IPS DF 6.9 (cell line): ENCODE results near the gene NKRF.

ENCODE experiments used
- DNase-seq: peaks from one replicate; pipeline ENCODE4 v3.0.0-alpha.2; 2013; ENCODE audit warnings: low read depth, low spot score
- H3K27ac ChIP-seq: one replicate; pipeline ENCODE4 v1.5.1; 2013; ENCODE audit warnings: low read length, control low read depth
- H3K27me3 ChIP-seq: 2 replicates; pipeline ENCODE4 v1.6.1; 2013; ENCODE audit warnings: mild to moderate bottlenecking, low read length; ENCODE audit not compliant: control insufficient read depth, insufficient read depth
- H3K36me3 ChIP-seq: 2 replicates; pipeline ENCODE4 v1.6.1; 2013; ENCODE audit warnings: low read length; ENCODE audit not compliant: control insufficient read depth, insufficient read depth
- H3K4me1 ChIP-seq: 2 replicates; pipeline ENCODE4 v1.6.1; 2013; ENCODE audit warnings: low read length; ENCODE audit not compliant: control insufficient read depth, insufficient read depth
- H3K4me3 ChIP-seq: 2 replicates; pipeline ENCODE4 v1.5.1; 2013; ENCODE audit warnings: mild to moderate bottlenecking, low read length
- H3K9me3 ChIP-seq: 2 replicates; pipeline ENCODE4 v1.6.1; 2013; ENCODE audit warnings: low read length, inconsistent platforms; ENCODE audit not compliant: control insufficient read depth, insufficient read depth
- WGBS: extraction: QIAGEN DNeasy Blood & Tissue Kit; methylation state at CpG from one replicate; pipeline ENCODE4 v1.1.7; 2013; ENCODE audit warnings: mixed read lengths, missing lambda C conversion rate; ENCODE audit not compliant: insufficient read length, insufficient coverage; 5-methylcytosine and 5-hydroxymethylcytosine counted together

The NKRF gene

GRCh38 chrX:119573840-119574393 is 32.3 kb downstream of the NKRF start:
- DNase-seq, result no peak
- no peaks in the 10 kb centered on the region for H3K9me3 ChIP-seq
- no CpG with 5 or more reads among the region's 30 CpGs for WGBS
- H3K4me1 ChIP-seq, result no peaks in the 10 kb centered on the region
- H3K4me3 ChIP-seq, result peak overlapping the region; percentile 66; the same call in 1 of the 2 replicates
- no peaks in the 10 kb centered on the region for H3K27me3 ChIP-seq
- H3K36me3 ChIP-seq, result no peaks in the 10 kb centered on the region
- no peak overlapping the region for H3K27ac ChIP-seq

GRCh38 chrX:119573222-119573621 is 33.0 kb downstream of the NKRF start:
- H3K36me3 ChIP-seq, result no peaks in the 10 kb centered on the region
- H3K27me3 ChIP-seq, result no peaks in the 10 kb centered on the region
- DNase-seq, result no peak
- no peaks in the 10 kb centered on the region for H3K4me1 ChIP-seq
- no CpG with 5 or more reads among the region's 3 CpGs for WGBS
- H3K27ac ChIP-seq, result no peak overlapping the region
- no peaks in the 10 kb centered on the region for H3K9me3 ChIP-seq
- H3K4me3 ChIP-seq, result no peak overlapping the region

GRCh38 chrX:119570351-119570835 is 35.8 kb downstream of the NKRF start:
- Histone ChIP-seq H3K4me3 (no peak overlapping the region), H3K27ac (no peak overlapping the region), H3K27me3 (no peaks in the 10 kb centered on the region), H3K4me1 (no peaks in the 10 kb centered on the region), H3K9me3 (no peaks in the 10 kb centered on the region), H3K36me3 (no peaks in the 10 kb centered on the region)
- no CpG with 5 or more reads among the region's 6 CpGs for WGBS
- DNase-seq, result no peak

- WGBS, result no CpG with 5 or more reads among the region's 27 CpGs
- Histone ChIP-seq H3K9me3 (no peaks in the 10 kb centered on the region), H3K4me1 (no peaks in the 10 kb centered on the region), H3K27me3 (no peaks in the 10 kb centered on the region), H3K36me3 (no peaks in the 10 kb centered on the region), H3K4me3 (peak within 1 kb of the TSS; percentile 82; the same call in 1 of the 2 replicates), H3K27ac (no peak within 1 kb of the TSS)
- DNase-seq, result peak; percentile 84
These were observed 41.0 kb downstream of the NKRF start, which contains the start of gene STEEP1 for GRCh38 chrX:119565107-119565663. Gene STEEP1 (minus strand): TSS chrX:119565409. CDS start chrX:119565355, 54 bp downstream.

- Histone ChIP-seq H3K27me3 (no peaks in the 10 kb centered on the region), H3K27ac (no peak overlapping the region), H3K4me3 (no peak overlapping the region), H3K36me3 (no peaks in the 10 kb centered on the region), H3K9me3 (no peaks in the 10 kb centered on the region), H3K4me1 (no peaks in the 10 kb centered on the region)
- WGBS, result no CpG with 5 or more reads among the region's 3 CpGs
- DNase-seq, result no peak
These were observed 53.7 kb downstream of the NKRF start for GRCh38 chrX:119552508-119552907.

GRCh38 chrX:119549327-119550016 is 56.8 kb downstream of the NKRF start:
- H3K36me3 ChIP-seq, result no peaks in the 10 kb centered on the region
- no peak for DNase-seq
- no peaks in the 10 kb centered on the region for H3K4me1 ChIP-seq
- no CpG with 5 or more reads among the region's 7 CpGs for whole genome bisulfite sequencing
- H3K4me3 ChIP-seq, result no peak overlapping the region
- H3K9me3 ChIP-seq, result no peaks in the 10 kb centered on the region
- H3K27ac ChIP-seq, result no peak overlapping the region
- H3K27me3 ChIP-seq, result no peaks in the 10 kb centered on the region

- Histone ChIP-seq H3K36me3 (no peaks in the 10 kb centered on the region), H3K4me1 (no peaks in the 10 kb centered on the region), H3K27ac (no peak overlapping the region), H3K9me3 (no peaks in the 10 kb centered on the region), H3K4me3 (no peak overlapping the region), H3K27me3 (no peaks in the 10 kb centered on the region)
- DNase-seq, result no peak
- WGBS, result no CpG with 5 or more reads among the region's 4 CpGs
These were observed 65.0 kb downstream of the NKRF start for GRCh38 chrX:119541188-119541587.

GRCh38 chrX:119539872-119540271 is 66.4 kb downstream of the NKRF start:
- H3K9me3 ChIP-seq, result no peaks in the 10 kb centered on the region
- no peaks in the 10 kb centered on the region for H3K4me1 ChIP-seq
- no peak overlapping the region for H3K27ac ChIP-seq
- DNase-seq, result no peak
- no CpG with 5 or more reads among the region's 2 CpGs for WGBS
- no peak overlapping the region for H3K4me3 ChIP-seq
- H3K27me3 ChIP-seq, result no peaks in the 10 kb centered on the region
- H3K36me3 ChIP-seq, result no peaks in the 10 kb centered on the region
